Spleen (tissue), 7 donors: Measurements from ENCODE around the gene FOSB.

Source experiments
- POLR2A ChIP-seq, 3 donors: fragments of 450-650 bp; IDR thresholded peaks; one replicate each; pipeline ENCODE4 v1.5.1; 2017; ENCODE audit warnings: antibody characterized with exemption in 3 of 3, mild to moderate bottlenecking in 1 of 3
- TF ChIP-seq, protein P1 (sequence below), 11 experiments: fragments of 200-600 bp in 7 of 11; fragments of 450-650 bp in 4 of 11; sonication (generic) in 4 of 11; IDR thresholded peaks in 8 of 11; conservative IDR thresholded peaks in 3 of 11; 1 replicate in 7 of 11; 2 replicates in 4 of 11; pipeline versions ENCODE4 v1.4.0 to v1.8.0; 2016 to 2021; ENCODE audit warnings: antibody characterized with exemption in 11 of 11, inconsistent platforms in 4 of 11, mild to moderate bottlenecking in 1 of 11
- donor health status: DM: no; HTN: no; CAD: no; lungs with moderate emphysema.
- donor health status: DM: no; HTN: no; CAD: no.
- donor health status: DM: no; HTN: no; CAD: no.

- TF ChIP-seq, protein P1, sequence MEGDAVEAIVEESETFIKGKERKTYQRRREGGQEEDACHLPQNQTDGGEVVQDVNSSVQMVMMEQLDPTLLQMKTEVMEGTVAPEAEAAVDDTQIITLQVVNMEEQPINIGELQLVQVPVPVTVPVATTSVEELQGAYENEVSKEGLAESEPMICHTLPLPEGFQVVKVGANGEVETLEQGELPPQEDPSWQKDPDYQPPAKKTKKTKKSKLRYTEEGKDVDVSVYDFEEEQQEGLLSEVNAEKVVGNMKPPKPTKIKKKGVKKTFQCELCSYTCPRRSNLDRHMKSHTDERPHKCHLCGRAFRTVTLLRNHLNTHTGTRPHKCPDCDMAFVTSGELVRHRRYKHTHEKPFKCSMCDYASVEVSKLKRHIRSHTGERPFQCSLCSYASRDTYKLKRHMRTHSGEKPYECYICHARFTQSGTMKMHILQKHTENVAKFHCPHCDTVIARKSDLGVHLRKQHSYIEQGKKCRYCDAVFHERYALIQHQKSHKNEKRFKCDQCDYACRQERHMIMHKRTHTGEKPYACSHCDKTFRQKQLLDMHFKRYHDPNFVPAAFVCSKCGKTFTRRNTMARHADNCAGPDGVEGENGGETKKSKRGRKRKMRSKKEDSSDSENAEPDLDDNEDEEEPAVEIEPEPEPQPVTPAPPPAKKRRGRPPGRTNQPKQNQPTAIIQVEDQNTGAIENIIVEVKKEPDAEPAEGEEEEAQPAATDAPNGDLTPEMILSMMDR (IDR thresholded peaks at IDR 0.05 in 8 of 11, conservative IDR thresholded peaks at IDR 0.05 in 3 of 11) = no peak
- TF ChIP-seq POLR2A (IDR thresholded peaks at IDR 0.05) = no peak
Measured at GRCh38 chr19:45508417-45508860, 40.6 kb downstream of the FOSB start.
